PC-3 (cell line): Measurements from ENCODE around the gene DTD1. TPM values are rescaled to one million over a fixed set of nuclear protein-coding genes. Genes with fewer than 3 reads are reported as not detected.

Experiments
- ATAC-seq: fragments of 200-7000 bp; cut with Tn5 transposase; 2 replicates; pipeline ENCODE4 v1.9.1; 2020; ENCODE audit warnings: mild to moderate bottlenecking, moderate library complexity
- BruUV-seq: library from RNA; stranded (reverse); fragments of 400-500 nt; replicated peaks from 2 replicates; lab custom pipeline; 2021; lab: Mats Ljungman, UMichigan
- CTCF ChIA-PET: fragments of 300-600 bp; sonication (Branson Sonifier 250); formaldehyde crosslinking; loops from one replicate; lab custom pipeline; 2022; ENCODE audit warnings: antibody characterized with exemption; lab: Charles Lee
- POLR2A ChIA-PET: fragments of 300-600 bp; sonication (Branson Sonifier 250); formaldehyde crosslinking; loops from one replicate; lab custom pipeline; 2022; ENCODE audit warnings: antibody characterized with exemption; ENCODE audit not compliant: unreplicated experiment; lab: Charles Lee
- DNase-seq: peaks from one replicate; pipeline ENCODE4 v3.0.0-alpha.2; 2015
- H2AFZ ChIP-seq: fragments of 300-600 bp; sonication (generic); 2 replicates; pipeline ENCODE4 v1.6.0; 2016; ENCODE audit warnings: antibody characterized with exemption, low read length
- H3F3A ChIP-seq: fragments of 300-600 bp; sonication (generic); one replicate; pipeline ENCODE4 v1.6.0; 2017; ENCODE audit warnings: antibody characterized with exemption, low read length, control low read depth, mild to moderate bottlenecking; ENCODE audit not compliant: unreplicated experiment
- H3K27ac ChIP-seq: fragments of 300-600 bp; sonication (generic); 2 replicates; pipeline ENCODE4 v1.5.1; 2016; ENCODE audit warnings: mild to moderate bottlenecking, low read length
- H3K27me3 ChIP-seq: fragments of 300-600 bp; sonication (generic); 2 replicates; pipeline ENCODE4 v1.6.1; 2016; ENCODE audit warnings: low read length, mixed read lengths
- H3K36me3 ChIP-seq: fragments of 300-600 bp; sonication (generic); 2 replicates; pipeline ENCODE4 v1.6.1; 2016; ENCODE audit warnings: low read depth, mixed run types, low read length, mixed read lengths
- H3K4me1 ChIP-seq: fragments of 300-600 bp; sonication (generic); 2 replicates; pipeline ENCODE4 v1.5.1; 2016; ENCODE audit warnings: low read length; ENCODE audit not compliant: insufficient read depth
- H3K4me2 ChIP-seq: fragments of 300-600 bp; sonication (generic); 2 replicates; pipeline ENCODE4 v1.6.0; 2016; ENCODE audit warnings: low read length
- H3K4me3 ChIP-seq: fragments of 300-600 bp; sonication (generic); 2 replicates; pipeline ENCODE4 v1.5.1; 2016; ENCODE audit warnings: mild to moderate bottlenecking, low read length, mixed read lengths
- H3K79me2 ChIP-seq: fragments of 300-600 bp; sonication (generic); 2 replicates; pipeline ENCODE4 v1.6.1; 2017; ENCODE audit warnings: low read length, mixed read lengths
- H3K9ac ChIP-seq: fragments of 300-600 bp; sonication (generic); 2 replicates; pipeline ENCODE4 v1.6.0; 2016; ENCODE audit warnings: mild to moderate bottlenecking, low read length
- H3K9me2 ChIP-seq: fragments of 300-600 bp; sonication (generic); replicated peaks from 2 replicates; pipeline ENCODE4 v1.6.1; 2016; ENCODE audit warnings: mixed run types, low read length, mixed read lengths
- H3K9me3 ChIP-seq: fragments of 300-600 bp; sonication (generic); 2 replicates; pipeline ENCODE4 v1.6.1; 2016; ENCODE audit warnings: low read length, mixed read lengths
- H4K20me1 ChIP-seq: fragments of 300-600 bp; sonication (generic); 2 replicates; pipeline ENCODE4 v1.6.1; 2016; ENCODE audit warnings: low read length, mixed read lengths
- CTCF ChIP-seq: fragments of 300-600 bp; sonication (generic); conservative IDR thresholded peaks from 2 replicates; pipeline ENCODE4 v1.5.1; 2017; ENCODE audit warnings: antibody characterized with exemption, low read depth, mild to moderate bottlenecking, low read length
- EZH2 ChIP-seq: fragments of 300-600 bp; sonication (generic); IDR thresholded peaks from one replicate; pipeline ENCODE4 v1.6.1; 2017; ENCODE audit warnings: antibody characterized with exemption, mild to moderate bottlenecking, low read length; ENCODE audit not compliant: unreplicated experiment
- EZH2phosphoT487 ChIP-seq: fragments of 300-600 bp; sonication (generic); IDR thresholded peaks from 2 replicates; pipeline ENCODE4 v1.6.1; 2018; ENCODE audit warnings: mild to moderate bottlenecking, antibody characterized with exemption, low read length, borderline replicate concordance
- intact Hi-C: fragments of 100-400 bp; cut with micrococcal nuclease; formaldehyde crosslinking; loops from 2 replicates; pipeline ENCODE4 v1.9.0; 2023
- total RNA-seq: library from RNA; depleted of rRNA; stranded (reverse); fragments of >200 nt; gene quantifications from 2 replicates; pipeline ENCODE4 v1.2.3, GENCODE V29; 2014

Gene DTD1
- total RNA-seq, 1 experiment from 2014 or later: 124 TPM

GRCh38 chr20:18577942-18578341 lies 9.9 kb upstream of the DTD1 start:
- TF ChIP-seq EZH2phosphoT487 (no peak), CTCF (no peak), EZH2 (no peak)
- no TSS peak for BruUV-seq
- CTCF ChIA-PET: no interaction called here
- Histone ChIP-seq H3F3A (no peaks in the 10 kb centered on the region), H3K4me2 (no peak overlapping the region), H3K4me1 (no peaks in the 10 kb centered on the region), H3K27ac (no peak overlapping the region), H3K27me3 (no peaks in the 10 kb centered on the region), H3K4me3 (no peak overlapping the region), H4K20me1 (no peaks in the 10 kb centered on the region), H2AFZ (no peak overlapping the region), H3K79me2 (no peaks in the 10 kb centered on the region), H3K9me3 (no peaks in the 10 kb centered on the region), H3K9ac (no peak overlapping the region), H3K9me2 (no peaks in the 10 kb centered on the region), H3K36me3 (no peaks in the 10 kb centered on the region)
- DNase-seq: no peak
- POLR2A ChIA-PET: no interaction called here
- ATAC-seq: no peak
- intact Hi-C loops: no loop called here

GRCh38 chr20:18578581-18578980 lies 9.3 kb upstream of the DTD1 start:
- Histone ChIP-seq H3K4me3 (no peak overlapping the region), H3K36me3 (no peaks in the 10 kb centered on the region), H3K9ac (no peak overlapping the region), H3K4me1 (no peaks in the 10 kb centered on the region), H3K4me2 (no peak overlapping the region), H3K9me3 (no peaks in the 10 kb centered on the region), H3F3A (no peaks in the 10 kb centered on the region), H2AFZ (peak overlapping the region; percentile 60), H4K20me1 (no peaks in the 10 kb centered on the region), H3K9me2 (no peaks in the 10 kb centered on the region), H3K27me3 (no peaks in the 10 kb centered on the region), H3K27ac (no peak overlapping the region), H3K79me2 (no peaks in the 10 kb centered on the region)
- POLR2A ChIA-PET: no interaction called here
- intact Hi-C loops: no loop called here
- CTCF ChIA-PET: no interaction called here
- no peak for TF ChIP-seq EZH2phosphoT487
- TF ChIP-seq CTCF: no peak
- TF ChIP-seq EZH2: no peak
- BruUV-seq: no TSS peak
- DNase-seq (no peak), ATAC-seq (no peak; the same call in 1 of the 2 replicates)

- Histone ChIP-seq H3K4me1 (no peaks in the 10 kb centered on the region), H3K9me2 (no peaks in the 10 kb centered on the region), H2AFZ (no peak overlapping the region), H3K27me3 (no peaks in the 10 kb centered on the region), H3K36me3 (no peaks in the 10 kb centered on the region), H3K4me2 (no peak overlapping the region), H3K9me3 (no peaks in the 10 kb centered on the region), H3K9ac (no peak overlapping the region), H3K79me2 (no peaks in the 10 kb centered on the region), H3K27ac (no peak overlapping the region), H3F3A (no peaks in the 10 kb centered on the region), H4K20me1 (no peaks in the 10 kb centered on the region), H3K4me3 (no peak overlapping the region)
- TF ChIP-seq CTCF: no peak
- no peak for TF ChIP-seq EZH2phosphoT487
- no peak for TF ChIP-seq EZH2
- intact Hi-C loops: no loop called here
- no peak for DNase-seq
- ChIA-PET CTCF (no interaction called here), POLR2A (no interaction called here)
- no TSS peak for BruUV-seq
- no peak for ATAC-seq
Observed at GRCh38 chr20:18580012-18580411, 7.8 kb upstream of the DTD1 start.
